ENCODE results near the gene AMDHD2. TPM values are rescaled to one million over a fixed set of nuclear protein-coding genes. Genes with fewer than 3 reads are reported as not detected.

AMDHD2 gene
- total and polyA plus RNA-seq, 2 of the 13 experiments (the other 11 are each of a cell fraction or from before 2014, with no cell fraction given): 33.5 to 39.1 TPM

DNA sequence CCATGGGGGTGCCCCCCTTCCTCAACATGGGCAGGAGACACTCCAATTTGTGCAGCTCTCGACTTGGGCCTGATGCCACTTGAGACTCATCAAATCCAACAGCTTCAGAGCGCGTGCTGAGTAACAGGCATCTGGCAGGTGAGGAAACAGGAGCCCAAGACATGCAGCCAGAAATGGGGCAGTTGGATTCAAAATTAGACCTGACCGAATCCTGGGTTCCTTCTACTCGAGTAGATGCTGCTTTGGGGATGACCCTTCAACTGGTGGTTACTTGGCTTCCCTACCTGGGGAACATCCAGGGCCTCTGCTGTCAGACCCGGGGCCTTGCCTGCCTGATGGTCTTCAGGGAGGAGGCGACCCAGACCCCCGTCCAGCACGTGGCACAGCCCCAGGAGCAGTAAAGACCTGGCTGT, 49.6 kb upstream of the AMDHD2 start (continued):
- TF ChIP-seq EZH2 (conservative IDR thresholded peaks at IDR 0.05; ENCODE audit: low read depth, low read length) (peak; percentile 68; the same call in 1 of the 2 replicates), ARNT2 (CRISPR knock-in tag; IDR thresholded peaks at IDR 0.05; ENCODE audit: low read depth) (no peak), ZNF235 (CRISPR knock-in tag; IDR thresholded peaks at IDR 0.05; ENCODE audit: borderline replicate concordance) (no peak), ZSCAN22 (CRISPR knock-in tag; IDR thresholded peaks at IDR 0.05) (peak; percentile 87), SRSF4 (IDR thresholded peaks at IDR 0.05; ENCODE audit: low read depth, low read length, poor library complexity, severe bottlenecking) (no peak), ZNF451 (CRISPR knock-in tag; IDR thresholded peaks at IDR 0.05) (no peak), HOXA3 (CRISPR knock-in tag; IDR thresholded peaks at IDR 0.05) (no peak), SRSF9 (IDR thresholded peaks at IDR 0.05; ENCODE audit: borderline replicate concordance, insufficient read depth, low read depth, low read length, poor library complexity, severe bottlenecking) (no peak)
- TF ChIP-seq, protein P1, sequence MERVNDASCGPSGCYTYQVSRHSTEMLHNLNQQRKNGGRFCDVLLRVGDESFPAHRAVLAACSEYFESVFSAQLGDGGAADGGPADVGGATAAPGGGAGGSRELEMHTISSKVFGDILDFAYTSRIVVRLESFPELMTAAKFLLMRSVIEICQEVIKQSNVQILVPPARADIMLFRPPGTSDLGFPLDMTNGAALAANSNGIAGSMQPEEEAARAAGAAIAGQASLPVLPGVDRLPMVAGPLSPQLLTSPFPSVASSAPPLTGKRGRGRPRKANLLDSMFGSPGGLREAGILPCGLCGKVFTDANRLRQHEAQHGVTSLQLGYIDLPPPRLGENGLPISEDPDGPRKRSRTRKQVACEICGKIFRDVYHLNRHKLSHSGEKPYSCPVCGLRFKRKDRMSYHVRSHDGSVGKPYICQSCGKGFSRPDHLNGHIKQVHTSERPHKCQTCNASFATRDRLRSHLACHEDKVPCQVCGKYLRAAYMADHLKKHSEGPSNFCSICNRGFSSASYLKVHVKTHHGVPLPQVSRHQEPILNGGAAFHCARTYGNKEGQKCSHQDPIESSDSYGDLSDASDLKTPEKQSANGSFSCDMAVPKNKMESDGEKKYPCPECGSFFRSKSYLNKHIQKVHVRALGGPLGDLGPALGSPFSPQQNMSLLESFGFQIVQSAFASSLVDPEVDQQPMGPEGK (CRISPR knock-in tag; IDR thresholded peaks at IDR 0.05): 0 out of 2 replicates have a peak, but pooled peaks have one; percentile 25
- TF ChIP-seq, protein P2, sequence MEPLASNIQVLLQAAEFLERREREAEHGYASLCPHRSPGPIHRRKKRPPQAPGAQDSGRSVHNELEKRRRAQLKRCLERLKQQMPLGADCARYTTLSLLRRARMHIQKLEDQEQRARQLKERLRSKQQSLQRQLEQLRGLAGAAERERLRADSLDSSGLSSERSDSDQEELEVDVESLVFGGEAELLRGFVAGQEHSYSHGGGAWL (CRISPR knock-in tag; IDR thresholded peaks at IDR 0.05): no peak
- TF ChIP-seq, protein P3, sequence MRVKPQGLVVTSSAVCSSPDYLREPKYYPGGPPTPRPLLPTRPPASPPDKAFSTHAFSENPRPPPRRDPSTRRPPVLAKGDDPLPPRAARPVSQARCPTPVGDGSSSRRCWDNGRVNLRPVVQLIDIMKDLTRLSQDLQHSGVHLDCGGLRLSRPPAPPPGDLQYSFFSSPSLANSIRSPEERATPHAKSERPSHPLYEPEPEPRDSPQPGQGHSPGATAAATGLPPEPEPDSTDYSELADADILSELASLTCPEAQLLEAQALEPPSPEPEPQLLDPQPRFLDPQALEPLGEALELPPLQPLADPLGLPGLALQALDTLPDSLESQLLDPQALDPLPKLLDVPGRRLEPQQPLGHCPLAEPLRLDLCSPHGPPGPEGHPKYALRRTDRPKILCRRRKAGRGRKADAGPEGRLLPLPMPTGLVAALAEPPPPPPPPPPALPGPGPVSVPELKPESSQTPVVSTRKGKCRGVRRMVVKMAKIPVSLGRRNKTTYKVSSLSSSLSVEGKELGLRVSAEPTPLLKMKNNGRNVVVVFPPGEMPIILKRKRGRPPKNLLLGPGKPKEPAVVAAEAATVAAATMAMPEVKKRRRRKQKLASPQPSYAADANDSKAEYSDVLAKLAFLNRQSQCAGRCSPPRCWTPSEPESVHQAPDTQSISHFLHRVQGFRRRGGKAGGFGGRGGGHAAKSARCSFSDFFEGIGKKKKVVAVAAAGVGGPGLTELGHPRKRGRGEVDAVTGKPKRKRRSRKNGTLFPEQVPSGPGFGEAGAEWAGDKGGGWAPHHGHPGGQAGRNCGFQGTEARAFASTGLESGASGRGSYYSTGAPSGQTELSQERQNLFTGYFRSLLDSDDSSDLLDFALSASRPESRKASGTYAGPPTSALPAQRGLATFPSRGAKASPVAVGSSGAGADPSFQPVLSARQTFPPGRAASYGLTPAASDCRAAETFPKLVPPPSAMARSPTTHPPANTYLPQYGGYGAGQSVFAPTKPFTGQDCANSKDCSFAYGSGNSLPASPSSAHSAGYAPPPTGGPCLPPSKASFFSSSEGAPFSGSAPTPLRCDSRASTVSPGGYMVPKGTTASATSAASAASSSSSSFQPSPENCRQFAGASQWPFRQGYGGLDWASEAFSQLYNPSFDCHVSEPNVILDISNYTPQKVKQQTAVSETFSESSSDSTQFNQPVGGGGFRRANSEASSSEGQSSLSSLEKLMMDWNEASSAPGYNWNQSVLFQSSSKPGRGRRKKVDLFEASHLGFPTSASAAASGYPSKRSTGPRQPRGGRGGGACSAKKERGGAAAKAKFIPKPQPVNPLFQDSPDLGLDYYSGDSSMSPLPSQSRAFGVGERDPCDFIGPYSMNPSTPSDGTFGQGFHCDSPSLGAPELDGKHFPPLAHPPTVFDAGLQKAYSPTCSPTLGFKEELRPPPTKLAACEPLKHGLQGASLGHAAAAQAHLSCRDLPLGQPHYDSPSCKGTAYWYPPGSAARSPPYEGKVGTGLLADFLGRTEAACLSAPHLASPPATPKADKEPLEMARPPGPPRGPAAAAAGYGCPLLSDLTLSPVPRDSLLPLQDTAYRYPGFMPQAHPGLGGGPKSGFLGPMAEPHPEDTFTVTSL (CRISPR knock-in tag; IDR thresholded peaks at IDR 0.05; ENCODE audit: borderline replicate concordance): no peak
